Pancreas (tissue), 10 donors: ENCODE measurements around the gene CCR2. TPM values are rescaled to one million over a fixed set of nuclear protein-coding genes. Genes with fewer than 3 reads are reported as not detected.

ENCODE experiments used
- ATAC-seq, 4 donors: fragments of 200-7000 bp; cut with Tn5 transposase; one replicate each; pipeline versions ENCODE4 v1.8.0 to v1.9.1; 2020; ENCODE audit warnings: mild to moderate bottlenecking in 4 of 4, moderate library complexity in 4 of 4
- DNase-seq, 6 donors: peaks; one replicate each; pipeline ENCODE4 v3.0.0-alpha.2; 2020
- FAIRE-seq: peaks from 2 replicates; lab custom pipeline; 2012; peaks lifted over from hg19 to GRCh38; lab: Jason Lieb, UNC
- H3K27ac ChIP-seq, 4 donors: fragments of 200-600 bp; sonication (generic); 1 replicate in 3 of 4; 2 replicates in 1 of 4; pipeline versions ENCODE4 v1.5.0 to v1.8.0; 2020
- H3K27me3 ChIP-seq, 4 donors: fragments of 200-600 bp; one replicate each; pipeline ENCODE4 v1.8.0; 2021
- H3K36me3 ChIP-seq, 3 donors: fragments of 200-600 bp; sonication (generic) in 1 of 3; one replicate each; pipeline versions ENCODE4 v1.5.0 to v1.8.0; 2020 to 2021
- H3K4me1 ChIP-seq, 3 donors: fragments of 200-600 bp; one replicate each; pipeline ENCODE4 v1.8.0; 2021
- H3K4me3 ChIP-seq, 4 donors: fragments of 200-600 bp; sonication (generic) in 2 of 4; one replicate each; pipeline versions ENCODE4 v1.5.0 to v1.8.0; 2020 to 2021
- H3K9me3 ChIP-seq, 4 donors: fragments of 200-600 bp; one replicate each; pipeline ENCODE4 v1.8.0; 2021
- WGBS, 2 donors: extraction: QIAGEN DNeasy Blood & Tissue Kit; methylation state at CpG; one replicate each; pipeline ENCODE4 v1.1.7; 2013; 5-methylcytosine and 5-hydroxymethylcytosine counted together
- intact Hi-C, 3 donors: fragments of 100-400 bp; cut with DNase I; formaldehyde crosslinking; loops; one replicate each; pipeline versions ENCODE4 v1.11.1 to v1.14.2; 2022
- polyA plus RNA-seq, 2 donors: library from polyadenylated mRNA; stranded (reverse); fragments of 200-250 nt; gene quantifications; one replicate each; pipeline ENCODE4 v1.2.3, GENCODE V29; 2013
- total RNA-seq, 6 donors: library from RNA; stranded (reverse); fragmentation: NEBNext Ultra II Directional in 4 of 6; extraction: Animal tissue kit (Norgen Biotek cat#: 25700) in 4 of 6; gene quantifications; one replicate each; pipeline versions ENCODE4 v1.2.1 to v1.2.4, GENCODE V29; 2021 to 2023
- TF ChIP-seq, protein P1 (sequence below), 4 donors: fragments of 200-600 bp; sonication (generic) in 3 of 4; IDR thresholded peaks; one replicate each; pipeline versions ENCODE4 v1.5.0 to v1.8.0; 2021; ENCODE audit warnings: antibody characterized with exemption in 4 of 4
- donor health status: healthy with polysubstance abuse.
- donor health status: DM: no; HTN: no; CAD: no; lungs with moderate emphysema.
- donor health status: DM: no; HTN: no; CAD: no.
- donor health status: control.
- donor health status: control.
- donor health status: Bipolar disorder and iron deficiency.
- donor health status: DM: yes; HTN: yes; CAD: no.
- donor health status: DM: no; HTN: no; CAD: no.
- donor health status: DM: no; HTN: no; CAD: no.
- donor health status: DM: yes; HTN: yes; CAD: no.

The CCR2 gene
- total and polyA plus RNA-seq, 8 donors, result 0.14 to 3.5 (median 0.26) TPM

GRCh38 chr3:46409739-46410489 is 56.0 kb downstream of the CCR2 start:
- Histone ChIP-seq H3K9me3 (no peaks in the 10 kb centered on the region), H3K36me3 (no peaks in the 10 kb centered on the region), H3K4me1 (peaks cover 0 to 18% (median 4%) of the 10 kb centered on the region in 3 donors), H3K27ac (no peak overlapping the region), H3K27me3 (no peaks in the 10 kb centered on the region), H3K4me3 (no peak overlapping the region)
- 86 to 93% methylated on average over 9 of the region's 9 CpGs for WGBS, 2 donors
- ATAC-seq (no peak), DNase-seq (no peak), FAIRE-seq (no peak)
- TF ChIP-seq, protein P1, sequence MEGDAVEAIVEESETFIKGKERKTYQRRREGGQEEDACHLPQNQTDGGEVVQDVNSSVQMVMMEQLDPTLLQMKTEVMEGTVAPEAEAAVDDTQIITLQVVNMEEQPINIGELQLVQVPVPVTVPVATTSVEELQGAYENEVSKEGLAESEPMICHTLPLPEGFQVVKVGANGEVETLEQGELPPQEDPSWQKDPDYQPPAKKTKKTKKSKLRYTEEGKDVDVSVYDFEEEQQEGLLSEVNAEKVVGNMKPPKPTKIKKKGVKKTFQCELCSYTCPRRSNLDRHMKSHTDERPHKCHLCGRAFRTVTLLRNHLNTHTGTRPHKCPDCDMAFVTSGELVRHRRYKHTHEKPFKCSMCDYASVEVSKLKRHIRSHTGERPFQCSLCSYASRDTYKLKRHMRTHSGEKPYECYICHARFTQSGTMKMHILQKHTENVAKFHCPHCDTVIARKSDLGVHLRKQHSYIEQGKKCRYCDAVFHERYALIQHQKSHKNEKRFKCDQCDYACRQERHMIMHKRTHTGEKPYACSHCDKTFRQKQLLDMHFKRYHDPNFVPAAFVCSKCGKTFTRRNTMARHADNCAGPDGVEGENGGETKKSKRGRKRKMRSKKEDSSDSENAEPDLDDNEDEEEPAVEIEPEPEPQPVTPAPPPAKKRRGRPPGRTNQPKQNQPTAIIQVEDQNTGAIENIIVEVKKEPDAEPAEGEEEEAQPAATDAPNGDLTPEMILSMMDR (IDR thresholded peaks at IDR 0.05), result no peak
- intact Hi-C loops, result no loop called here

Other genes starting within 250 kb of the CCR2 start
- 1 to 10 TPM in 4 of 6 donors, under 1 TPM in 2; 0.09 to 4.6 (median 1.6) TPM for gene CCR1, start 145.8 kb upstream of the CCR2 start, total RNA-seq
- under 1 TPM; 0.68 to 0.82 TPM for gene CCR1, start 145.8 kb upstream of the CCR2 start, polyA plus RNA-seq
- under 1 TPM in 1 of 6 donors, not detected in 5; 0.22 TPM for gene CCR3, start 111.7 kb upstream of the CCR2 start, total RNA-seq
- gene CCR3, start 111.7 kb upstream of the CCR2 start, polyA plus RNA-seq, result not detected
- gene CCR5, start 16.8 kb downstream of the CCR2 start, total RNA-seq, result 1 to 10 TPM in 2 of 6 donors, under 1 TPM in 4; 0.12 to 2.0 (median 0.61) TPM
- gene CCR5, start 16.8 kb downstream of the CCR2 start, polyA plus RNA-seq, result under 1 TPM; 0.16 to 0.27 TPM
- gene CCRL2, start 53.1 kb downstream of the CCR2 start, total RNA-seq, result 1 to 10 TPM in 2 of 6 donors, under 1 TPM in 4; 0.24 to 2.2 (median 0.91) TPM
- gene CCRL2, start 53.1 kb downstream of the CCR2 start, polyA plus RNA-seq, result under 1 TPM; 0.75 to 0.80 TPM
- 10 to 100 TPM; 10.5 to 21.0 (median 13.7) TPM for gene LTF, start 110.8 kb downstream of the CCR2 start, total RNA-seq
- gene LTF, start 110.8 kb downstream of the CCR2 start, polyA plus RNA-seq, result 1 to 10 TPM; 6.9 to 7.0 TPM
- gene RTP3, start 143.9 kb downstream of the CCR2 start, total RNA-seq, result not detected
- not detected for gene RTP3, start 143.9 kb downstream of the CCR2 start, polyA plus RNA-seq
- 1 to 10 TPM in 4 of 6 donors, under 1 TPM in 2; 0.61 to 2.2 (median 1.3) TPM for gene LRRC2, start 212.2 kb downstream of the CCR2 start, total RNA-seq
- gene LRRC2, start 212.2 kb downstream of the CCR2 start, polyA plus RNA-seq, result under 1 TPM; 0.46 to 0.85 TPM